HepG2 (cell line): ENCODE data around the gene SEH1L. TPM values are rescaled to one million over a fixed set of nuclear protein-coding genes. Genes with fewer than 3 reads are reported as not detected.

Experiments used
- CHD2 ChIP-seq: IDR thresholded peaks from 2 replicates; pipeline ENCODE4 v1.6.1; 2011; ENCODE audit warnings: low read depth, low read length, improper control_type of control experiment
- ETV6 ChIP-seq: sonication (generic); formaldehyde crosslinking; conservative IDR thresholded peaks from 2 replicates; pipeline ENCODE4 v1.4.0; 2020; ENCODE audit warnings: missing genetic modification reagents
- EZH2 ChIP-seq: conservative IDR thresholded peaks from 2 replicates; pipeline ENCODE4 v1.6.1; 2012; ENCODE audit warnings: mild to moderate bottlenecking, low read depth, low read length, moderate library complexity
- FOXJ3 ChIP-seq: sonication (generic); formaldehyde crosslinking; IDR thresholded peaks from 2 replicates; pipeline ENCODE4 v1.4.0; 2020; ENCODE audit warnings: missing genetic modification reagents, mild to moderate bottlenecking, borderline replicate concordance
- HNRNPLL ChIP-seq: fragments of 200-400 bp; formaldehyde crosslinking; IDR thresholded peaks from 2 replicates; pipeline ENCODE4 v1.6.1; 2017; ENCODE audit warnings: mild to moderate bottlenecking, low read depth, low read length; ENCODE audit not compliant: poor library complexity, severe bottlenecking
- KLF13 ChIP-seq: sonication (generic); formaldehyde crosslinking; IDR thresholded peaks from 2 replicates; pipeline ENCODE4 v1.4.0; 2020; ENCODE audit warnings: mild to moderate bottlenecking, missing genetic modification reagents
- KLF9 ChIP-seq: IDR thresholded peaks from 2 replicates; pipeline ENCODE4 v1.6.1; 2016; ENCODE audit warnings: low read depth
- MBD4 ChIP-seq: IDR thresholded peaks from 2 replicates; pipeline ENCODE4 v1.6.1; 2012; ENCODE audit warnings: low read length, inconsistent platforms, borderline replicate concordance
- RFX1 ChIP-seq: fragments of 450-650 bp; IDR thresholded peaks from 2 replicates; pipeline ENCODE4 v1.6.1; 2017
- TBX3 ChIP-seq: fragments of 450-650 bp; IDR thresholded peaks from 2 replicates; pipeline ENCODE4 v1.6.1; 2017; ENCODE audit warnings: antibody characterized with exemption, mild to moderate bottlenecking, inconsistent platforms, borderline replicate concordance
- TCF7L2 ChIP-seq: IDR thresholded peaks from 2 replicates; pipeline ENCODE4 v1.6.1; 2011; ENCODE audit warnings: mild to moderate bottlenecking, low read depth, low read length, moderate library complexity
- TP53 ChIP-seq: sonication (generic); formaldehyde crosslinking; conservative IDR thresholded peaks from 2 replicates; pipeline ENCODE4 v1.4.0; 2020; ENCODE audit warnings: missing genetic modification reagents
- TRIM24 ChIP-seq: sonication (generic); formaldehyde crosslinking; IDR thresholded peaks from 2 replicates; pipeline ENCODE4 v1.8.0; 2022; ENCODE audit warnings: mild to moderate bottlenecking, missing genetic modification reagents
- YEATS4 ChIP-seq: sonication (generic); formaldehyde crosslinking; IDR thresholded peaks from 2 replicates; pipeline ENCODE4 v1.4.0; 2020; ENCODE audit warnings: missing genetic modification reagents, borderline replicate concordance
- ZBTB42 ChIP-seq: sonication (generic); formaldehyde crosslinking; IDR thresholded peaks from 2 replicates; pipeline ENCODE4 v1.5.0; 2020; ENCODE audit warnings: mild to moderate bottlenecking, missing genetic modification reagents
- ZNF260 ChIP-seq: sonication (generic); formaldehyde crosslinking; IDR thresholded peaks from 2 replicates; pipeline ENCODE4 v1.4.0; 2020; ENCODE audit warnings: missing genetic modification reagents, low read depth, mild to moderate bottlenecking, borderline replicate concordance
- ZNF326 ChIP-seq: sonication (generic); formaldehyde crosslinking; IDR thresholded peaks from 2 replicates; pipeline ENCODE4 v1.4.0; 2020; ENCODE audit warnings: missing genetic modification reagents, borderline replicate concordance
- ZNF484 ChIP-seq: sonication (generic); formaldehyde crosslinking; IDR thresholded peaks from 2 replicates; pipeline ENCODE4 v1.5.1; 2020; ENCODE audit warnings: mild to moderate bottlenecking, low read depth, missing genetic modification reagents, borderline replicate concordance
- ZNF605 ChIP-seq: sonication (generic); formaldehyde crosslinking; IDR thresholded peaks from 2 replicates; pipeline ENCODE4 v1.8.0; 2022; ENCODE audit warnings: mild to moderate bottlenecking, missing genetic modification reagents
- ZNF709 ChIP-seq: sonication (generic); formaldehyde crosslinking; IDR thresholded peaks from 2 replicates; pipeline ENCODE4 v1.5.0; 2020; ENCODE audit warnings: mild to moderate bottlenecking, missing genetic modification reagents
- ZSCAN20 ChIP-seq: sonication (generic); formaldehyde crosslinking; IDR thresholded peaks from 2 replicates; pipeline ENCODE4 v1.4.0; 2020; ENCODE audit warnings: missing genetic modification reagents, mild to moderate bottlenecking, borderline replicate concordance
- ZSCAN25 ChIP-seq: sonication (generic); formaldehyde crosslinking; IDR thresholded peaks from 2 replicates; pipeline ENCODE4 v1.8.0; 2022; ENCODE audit warnings: mild to moderate bottlenecking, missing genetic modification reagents
- polyA plus RNA-seq, 8 experiments: library from polyadenylated mRNA; depleted of rRNA in 3 of 8; stranded (reverse) in 7 of 8; unstranded in 1 of 8; fragments of >200 nt; fragmentation: Illumina TruSeq in 4 of 8; extraction: Trizol in 4 of 8; gene quantifications; 2 replicates each; pipeline versions ENCODE4 v1.2.1 to v1.2.3, GENCODE V29; 2011 to 2016; ENCODE audit warnings: low read depth in 4 of 8, missing spikeins in 1 of 8, mixed read lengths in 1 of 8; ENCODE audit not compliant: insufficient read depth in 1 of 8
- total RNA-seq, 5 experiments: library from RNA; depleted of rRNA; stranded (reverse); fragments of >200 nt; fragmentation: Illumina TruSeq; extraction: Trizol; gene quantifications; 2 replicates each; pipeline ENCODE4 v1.2.3, GENCODE V29; 2016; ENCODE audit warnings: low read depth in 1 of 5
- TF ChIP-seq, protein P1 (sequence below): sonication (generic); formaldehyde crosslinking; IDR thresholded peaks from 2 replicates; pipeline ENCODE4 v1.8.0; 2023; ENCODE audit warnings: mild to moderate bottlenecking, missing genetic modification reagents
- TF ChIP-seq, protein P2 (sequence below): IDR thresholded peaks from 2 replicates; pipeline ENCODE4 v1.6.1; 2016; ENCODE audit warnings: missing biosample characterization, missing genetic modification reagents, low read depth
- TF ChIP-seq, protein P3 (sequence below): sonication (generic); formaldehyde crosslinking; IDR thresholded peaks from 2 replicates; pipeline ENCODE4 v1.5.1; 2020; ENCODE audit warnings: mild to moderate bottlenecking, moderate library complexity, missing genetic modification reagents
- TF ChIP-seq, protein P4 (sequence below): sonication (generic); formaldehyde crosslinking; IDR thresholded peaks from 2 replicates; pipeline ENCODE4 v1.5.0; 2020; ENCODE audit warnings: missing genetic modification reagents, mild to moderate bottlenecking, borderline replicate concordance

SEH1L gene
- total and polyA plus RNA-seq, 2 of the 13 experiments (the other 11 are each of a cell fraction or from before 2014, with no cell fraction given) = 59.6 to 63.5 TPM

DNA sequence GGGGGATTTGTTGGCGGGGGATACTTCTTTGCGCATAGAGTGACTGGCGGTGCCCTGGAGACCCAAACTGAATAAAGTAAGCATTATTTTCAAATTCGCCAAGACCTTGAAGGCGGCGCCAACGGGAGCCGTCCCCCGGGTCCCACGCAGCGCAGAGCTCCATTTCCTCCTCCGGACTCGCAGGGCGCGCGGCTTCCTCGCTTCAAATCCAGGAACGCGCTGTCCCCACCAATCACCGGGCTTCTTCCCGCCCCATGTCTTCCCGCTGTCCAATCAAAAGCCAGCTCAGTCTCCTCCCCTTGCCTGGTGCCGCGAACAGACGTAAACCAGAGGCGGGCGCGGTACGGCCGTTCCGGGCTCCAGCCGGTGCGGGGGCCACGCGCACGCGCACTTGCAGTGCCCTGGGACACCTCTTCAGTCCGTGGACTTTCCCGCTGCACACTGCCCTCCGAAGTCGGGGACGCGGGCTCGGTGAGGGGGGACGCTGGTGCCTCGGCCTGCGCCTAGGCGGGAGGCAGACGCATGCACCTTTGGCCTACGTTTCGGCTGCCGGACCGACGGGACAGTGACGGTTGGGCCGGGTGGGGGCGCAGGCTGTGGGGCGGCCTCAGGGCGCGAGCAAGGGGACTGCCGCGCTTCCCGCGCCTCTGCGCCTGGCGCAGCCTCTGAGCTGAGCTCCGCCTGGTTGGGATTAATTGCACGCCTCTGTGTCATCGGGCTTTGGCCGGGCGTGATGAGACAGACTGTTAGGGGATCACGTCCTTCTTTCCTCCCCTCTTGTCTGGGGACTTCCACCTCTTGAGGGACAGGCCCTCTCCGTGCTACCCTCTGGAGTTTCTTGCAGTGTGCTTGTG lies 43.4 kb downstream of the SEH1L start, which contains the start of gene CEP192 (continued):
- TF ChIP-seq ZNF260 (CRISPR knock-in tag) = 0 out of 2 replicates have a peak, but pooled peaks have one; percentile 17
- TF ChIP-seq ZNF605 (CRISPR knock-in tag) = peak; percentile 93
- TF ChIP-seq, protein P1, sequence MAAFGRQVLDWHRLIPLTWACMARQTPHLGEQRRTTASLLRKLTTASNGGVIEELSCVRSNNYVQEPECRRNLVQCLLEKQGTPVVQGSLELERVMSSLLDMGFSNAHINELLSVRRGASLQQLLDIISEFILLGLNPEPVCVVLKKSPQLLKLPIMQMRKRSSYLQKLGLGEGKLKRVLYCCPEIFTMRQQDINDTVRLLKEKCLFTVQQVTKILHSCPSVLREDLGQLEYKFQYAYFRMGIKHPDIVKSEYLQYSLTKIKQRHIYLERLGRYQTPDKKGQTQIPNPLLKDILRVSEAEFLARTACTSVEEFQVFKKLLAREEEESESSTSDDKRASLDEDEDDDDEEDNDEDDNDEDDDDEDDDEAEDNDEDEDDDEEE (CRISPR knock-in tag) = peak; percentile 94
- TF ChIP-seq KLF13 = no peak
- TF ChIP-seq TCF7L2 = no peak
- no peak for TF ChIP-seq TRIM24 (CRISPR knock-in tag)
- TF ChIP-seq TBX3 = no peak
- TF ChIP-seq RFX1 = no peak
- TF ChIP-seq ZBTB42 = no peak
- TF ChIP-seq MBD4 = no peak
- TF ChIP-seq, protein P2, sequence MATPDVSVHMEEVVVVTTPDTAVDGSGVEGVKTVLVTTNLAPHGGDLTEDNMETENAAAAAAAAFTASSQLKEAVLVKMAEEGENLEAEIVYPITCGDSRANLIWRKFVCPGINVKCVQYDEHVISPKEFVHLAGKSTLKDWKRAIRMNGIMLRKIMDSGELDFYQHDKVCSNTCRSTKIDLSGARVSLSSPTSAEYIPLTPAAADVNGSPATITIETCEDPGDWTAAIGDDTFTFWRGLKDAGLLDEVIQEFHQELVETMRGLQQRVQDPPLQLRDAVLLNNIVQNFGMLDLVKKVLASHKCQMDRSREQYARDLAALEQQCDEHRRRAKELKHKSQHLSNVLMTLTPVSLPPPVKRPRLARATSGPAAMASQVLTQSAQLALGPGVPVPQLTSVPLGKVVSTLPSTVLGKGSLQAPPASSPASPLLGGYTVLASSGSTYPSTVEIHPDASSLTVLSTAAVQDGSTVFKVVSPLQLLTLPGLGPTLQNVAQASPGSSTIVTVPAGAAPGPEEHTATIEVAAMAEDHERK (CRISPR knock-in tag) = peak; percentile 39; the same call in 1 of the 2 replicates
- TF ChIP-seq ZNF709 (CRISPR knock-in tag) = peak; percentile 90
- TF ChIP-seq ZSCAN25 (CRISPR knock-in tag) = peak; percentile 76; the same call in 1 of the 2 replicates
- peak; percentile 91 for TF ChIP-seq YEATS4 (CRISPR knock-in tag)
- peak; percentile 95 for TF ChIP-seq HNRNPLL
- TF ChIP-seq ETV6 = peak; percentile 81; the same call in 1 of the 2 replicates
- peak; percentile 25; the same call in 1 of the 2 replicates for TF ChIP-seq FOXJ3 (CRISPR knock-in tag)
- TF ChIP-seq, protein P3, sequence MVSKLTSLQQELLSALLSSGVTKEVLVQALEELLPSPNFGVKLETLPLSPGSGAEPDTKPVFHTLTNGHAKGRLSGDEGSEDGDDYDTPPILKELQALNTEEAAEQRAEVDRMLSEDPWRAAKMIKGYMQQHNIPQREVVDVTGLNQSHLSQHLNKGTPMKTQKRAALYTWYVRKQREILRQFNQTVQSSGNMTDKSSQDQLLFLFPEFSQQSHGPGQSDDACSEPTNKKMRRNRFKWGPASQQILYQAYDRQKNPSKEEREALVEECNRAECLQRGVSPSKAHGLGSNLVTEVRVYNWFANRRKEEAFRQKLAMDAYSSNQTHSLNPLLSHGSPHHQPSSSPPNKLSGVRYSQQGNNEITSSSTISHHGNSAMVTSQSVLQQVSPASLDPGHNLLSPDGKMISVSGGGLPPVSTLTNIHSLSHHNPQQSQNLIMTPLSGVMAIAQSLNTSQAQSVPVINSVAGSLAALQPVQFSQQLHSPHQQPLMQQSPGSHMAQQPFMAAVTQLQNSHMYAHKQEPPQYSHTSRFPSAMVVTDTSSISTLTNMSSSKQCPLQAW (CRISPR knock-in tag) = peak; percentile 91
- TF ChIP-seq CHD2 = peak; percentile 49; the same call in 1 of the 2 replicates
- TF ChIP-seq EZH2 = no peak
- TF ChIP-seq ZNF326 (CRISPR knock-in tag) = no peak
- TF ChIP-seq ZSCAN20 (CRISPR knock-in tag) = peak; percentile 14; the same call in 1 of the 2 replicates
- 0 out of 2 replicates have a peak, but pooled peaks have one; percentile 53 for TF ChIP-seq KLF9 (CRISPR knock-in tag)
- TF ChIP-seq, protein P4, sequence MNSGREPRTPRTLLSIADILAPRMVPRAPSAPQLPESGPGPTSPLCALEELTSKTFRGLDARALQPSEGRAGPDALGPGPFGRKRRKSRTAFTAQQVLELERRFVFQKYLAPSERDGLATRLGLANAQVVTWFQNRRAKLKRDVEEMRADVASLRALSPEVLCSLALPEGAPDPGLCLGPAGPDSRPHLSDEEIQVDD (CRISPR knock-in tag) = peak; percentile 85; the same call in 1 of the 2 replicates
- TF ChIP-seq ZNF484 = peak; percentile 81; the same call in 1 of the 2 replicates
- peak; percentile 49; the same call in 1 of the 2 replicates for TF ChIP-seq TP53 (CRISPR knock-in tag)
